T-cell (primary cell): ENCODE data around the gene SMOC1. TPM values are rescaled to one million over a fixed set of nuclear protein-coding genes. Genes with fewer than 3 reads are reported as not detected.

Experiments
- ATAC-seq, 4 experiments: fragments of 200-7000 bp in 3 of 4; fragments of 150-1000 bp in 1 of 4; cut with Tn5 transposase; replicated peaks in 1 of 4; 1 replicate in 3 of 4; 2 replicates in 1 of 4; pipeline ENCODE4 v1.10.0; 2021; ENCODE audit warnings: moderate library complexity in 3 of 4, mild to moderate bottlenecking in 2 of 4, moderate number of reproducible peaks in 1 of 4
- CTCF ChIA-PET, 2 donors: fragments of 300-600 bp; sonication (Branson Sonifier 250); formaldehyde crosslinking; loops; one replicate each; lab custom pipeline; 2022; ENCODE audit warnings: antibody characterized with exemption in 2 of 2; lab: Charles Lee
- POLR2A ChIA-PET, 2 donors: fragments of 300-600 bp; sonication (Branson Sonifier 250); formaldehyde crosslinking; loops; one replicate each; lab custom pipeline; 2022; ENCODE audit warnings: antibody characterized with exemption in 2 of 2; lab: Charles Lee
- DNase-seq, 35 experiments: peaks; one replicate each; pipeline versions ENCODE4 v3.0.0 to v3.0.0-alpha.2; 2013 to 2023
- H3K27ac ChIP-seq: one replicate; pipeline ENCODE4 v1.5.1; 2013; ENCODE audit warnings: low read length
- H3K27me3 ChIP-seq, 2 experiments: replicated peaks in 1 of 2; 1 replicate in 1 of 2; 2 replicates in 1 of 2; pipeline versions ENCODE4 v1.6.1 to v1.7.0; 2013; ENCODE audit warnings: low read length in 1 of 2, mixed read lengths in 1 of 2; ENCODE audit not compliant: control insufficient read depth in 2 of 2, insufficient read depth in 2 of 2; ENCODE audit errors: extremely low read depth in 1 of 2
- H3K36me3 ChIP-seq, 2 donors: 1 replicate in 1 of 2; 2 replicates in 1 of 2; pipeline versions ENCODE4 v1.6.1 to v1.7.0; 2013; ENCODE audit warnings: low read length in 1 of 2; ENCODE audit not compliant: control insufficient read depth in 2 of 2, insufficient read depth in 1 of 2; ENCODE audit errors: extremely low read depth in 1 of 2
- H3K4me1 ChIP-seq, 2 experiments: 1 replicate in 1 of 2; 2 replicates in 1 of 2; pipeline versions ENCODE4 v1.6.1 to v1.7.0; 2013; ENCODE audit warnings: low read length in 2 of 2, mixed read lengths in 1 of 2; ENCODE audit not compliant: insufficient read depth in 2 of 2, control insufficient read depth in 1 of 2; ENCODE audit errors: extremely low read depth in 1 of 2
- H3K4me3 ChIP-seq, 2 donors: 1 replicate in 1 of 2; 2 replicates in 1 of 2; pipeline versions ENCODE4 v1.5.1 to v1.7.0; 2013; ENCODE audit warnings: mild to moderate bottlenecking in 2 of 2, low read length in 1 of 2, moderate library complexity in 1 of 2; ENCODE audit not compliant: control insufficient read depth in 1 of 2; ENCODE audit errors: extremely low read depth in 1 of 2
- H3K9me3 ChIP-seq: 2 replicates; pipeline ENCODE4 v1.7.0; 2013
- H3K27ac Mint-ChIP-seq, 2 donors: one replicate each; pipeline ENCODE4 v1.8.0; 2020 to 2021; ENCODE audit warnings: mild to moderate bottlenecking in 2 of 2, mixed read lengths in 2 of 2
- H3K27me3 Mint-ChIP-seq, 2 donors: one replicate each; pipeline ENCODE4 v1.8.0; 2021 to 2022; ENCODE audit warnings: mixed read lengths in 2 of 2
- H3K36me3 Mint-ChIP-seq: one replicate; pipeline ENCODE4 v1.8.0; 2021; ENCODE audit warnings: mixed read lengths
- H3K4me1 Mint-ChIP-seq, 3 donors: one replicate each; pipeline ENCODE4 v1.8.0; 2020 to 2022; ENCODE audit warnings: mixed read lengths in 3 of 3, mild to moderate bottlenecking in 1 of 3
- H3K4me3 Mint-ChIP-seq, 3 donors: one replicate each; pipeline ENCODE4 v1.8.0; 2020 to 2022; ENCODE audit warnings: mild to moderate bottlenecking in 3 of 3, mixed read lengths in 3 of 3, moderate library complexity in 3 of 3
- H3K9me3 Mint-ChIP-seq, 3 donors: one replicate each; pipeline ENCODE4 v1.8.0; 2020 to 2022; ENCODE audit warnings: mixed read lengths in 3 of 3
- WGBS: methylation state at CpG from one replicate; pipeline ENCODE4 v1.1.5; 2013; ENCODE audit warnings: missing lambda C conversion rate; ENCODE audit not compliant: insufficient coverage; 5-methylcytosine and 5-hydroxymethylcytosine counted together
- total RNA-seq, 35 experiments: library from RNA in 6 of 35; stranded (reverse) in 6 of 35; fragments of 120-200 nt in 1 of 35; gene quantifications; one replicate each; pipeline versions ENCODE4 v1.2.1 to v1.2.4 and lab custom pipeline; 2013 to 2026

Gene SMOC1
- total RNA-seq, 5 donors from 2014 or later (not counting 1 experiment from before 2014, with no cell fraction given), result not detected

DNA sequence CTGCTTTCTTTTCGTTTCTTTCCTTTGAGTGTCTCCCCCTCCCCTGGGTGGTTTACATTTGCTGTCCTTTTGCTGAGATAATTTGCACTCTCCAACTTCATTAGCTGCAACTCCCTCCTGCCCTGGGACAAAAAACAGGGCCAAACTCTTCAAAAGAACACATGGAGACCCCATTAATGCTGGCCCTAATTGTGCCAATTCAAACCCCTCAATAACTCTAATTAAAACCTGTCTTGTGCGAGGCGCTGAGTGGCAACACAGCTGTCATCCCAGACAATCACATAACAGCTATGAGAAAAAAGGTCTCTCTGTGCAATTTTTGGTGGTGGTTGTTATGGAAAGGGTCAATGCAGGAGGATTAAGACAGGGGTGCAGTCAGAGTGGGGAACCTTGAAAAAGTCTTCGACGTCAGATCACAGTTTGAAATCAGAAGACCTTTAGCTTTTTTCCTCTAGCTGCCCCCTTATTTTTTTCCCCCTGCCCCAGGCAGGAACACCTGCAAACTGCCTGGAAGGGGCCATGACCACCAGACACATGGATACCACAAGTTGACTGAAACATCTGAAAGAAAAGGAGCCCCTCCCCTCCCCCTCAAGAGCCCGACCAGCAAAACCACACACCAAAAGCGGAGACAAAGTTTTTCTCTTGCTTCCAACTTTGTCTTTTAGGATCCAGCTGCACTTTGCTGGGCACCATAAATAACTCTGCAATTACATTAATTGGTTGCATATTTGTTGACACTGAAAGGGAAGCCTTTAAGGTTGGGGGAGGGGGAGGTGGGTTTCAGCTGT lies 26.5 kb upstream of the SMOC1 start:
- ATAC-seq (no peak), DNase-seq (no peak)
- CTCF ChIA-PET, result no interaction called here
- peaks cover 0 to 22% of the 10 kb centered on the region in 2 experiments for H3K27me3 ChIP-seq
- H3K27ac ChIP-seq, result no peak overlapping the region
- POLR2A ChIA-PET, result no interaction called here
- no peaks in the 10 kb centered on the region for H3K4me1 Mint-ChIP-seq
- peaks cover 15 to 17% of the 10 kb centered on the region in 2 donors for H3K27me3 Mint-ChIP-seq
- H3K9me3 Mint-ChIP-seq, result no peaks in the 10 kb centered on the region
- no peak overlapping the region for H3K27ac Mint-ChIP-seq
- no peak overlapping the region for H3K4me3 Mint-ChIP-seq
- H3K9me3 ChIP-seq, result no peaks in the 10 kb centered on the region
- H3K36me3 Mint-ChIP-seq, result no peaks in the 10 kb centered on the region
- no peak overlapping the region for H3K4me3 ChIP-seq
- no peaks in the 10 kb centered on the region for H3K36me3 ChIP-seq
- no CpG with 5 or more reads among the region's 7 CpGs for WGBS
- no peaks in the 10 kb centered on the region for H3K4me1 ChIP-seq

DNA sequence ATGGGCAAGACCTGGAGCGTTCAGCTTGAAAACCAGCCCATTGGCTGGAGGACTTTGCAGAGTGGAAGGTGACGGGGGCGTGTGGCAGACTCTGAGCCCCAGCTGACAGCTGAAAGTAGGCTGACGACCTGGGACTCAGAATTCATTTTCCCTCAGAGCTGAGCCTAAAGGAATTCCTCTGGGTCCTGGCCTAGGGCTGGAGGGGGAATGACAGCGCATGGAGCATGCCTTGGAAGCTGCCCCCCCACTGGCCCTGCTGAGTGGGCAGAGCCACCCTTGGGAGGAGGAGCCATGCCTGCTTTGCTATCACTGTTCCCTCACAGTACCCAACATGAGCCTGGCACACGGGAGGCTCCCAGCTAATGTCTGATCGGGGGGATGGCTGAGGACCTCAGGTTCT lies 25.4 kb upstream of the SMOC1 start:
- Histone ChIP-seq H3K27ac (no peak overlapping the region), H3K4me3 (no peak overlapping the region), H3K9me3 (no peaks in the 10 kb centered on the region), H3K36me3 (no peaks in the 10 kb centered on the region), H3K27me3 (peaks cover 0 to 16% of the 10 kb centered on the region in 2 experiments), H3K4me1 (no peaks in the 10 kb centered on the region)
- Mint-ChIP-seq H3K36me3 (no peaks in the 10 kb centered on the region), H3K4me3 (no peak overlapping the region), H3K27ac (no peak overlapping the region), H3K27me3 (peaks cover 16 to 17% of the 10 kb centered on the region in 2 donors), H3K9me3 (no peaks in the 10 kb centered on the region), H3K4me1 (no peaks in the 10 kb centered on the region)
- no peak for ATAC-seq
- CTCF ChIA-PET, result no interaction called here
- POLR2A ChIA-PET, result no interaction called here
- no peak for DNase-seq
- WGBS, result 73% methylated on average over 4 of the region's 7 CpGs

DNA sequence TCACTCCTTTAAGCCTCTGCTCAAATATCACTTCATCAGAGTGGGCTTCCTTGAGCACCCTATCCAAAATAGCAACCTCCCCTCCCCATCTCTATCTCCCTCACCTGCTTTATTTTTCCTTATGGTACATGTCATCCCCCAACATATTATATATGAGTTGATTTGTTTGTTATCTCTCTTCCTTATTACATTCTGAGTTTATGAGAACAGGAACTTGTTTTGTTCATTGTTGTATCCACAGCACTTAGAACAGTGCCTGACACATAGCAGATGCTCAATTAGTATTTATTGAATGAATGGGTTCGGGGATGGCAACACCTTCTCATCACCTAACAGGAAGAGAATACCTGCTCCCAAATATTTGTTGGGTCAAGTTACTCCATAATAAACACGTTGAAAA lies 24.6 kb upstream of the SMOC1 start:
- no peak overlapping the region for H3K4me3 Mint-ChIP-seq
- no peaks in the 10 kb centered on the region for H3K9me3 Mint-ChIP-seq
- H3K36me3 Mint-ChIP-seq, result no peaks in the 10 kb centered on the region
- Histone ChIP-seq H3K36me3 (no peaks in the 10 kb centered on the region), H3K4me1 (no peaks in the 10 kb centered on the region), H3K27me3 (peaks cover 0 to 12% of the 10 kb centered on the region in 2 experiments), H3K4me3 (no peak overlapping the region), H3K27ac (no peak overlapping the region), H3K9me3 (no peaks in the 10 kb centered on the region)
- no peaks in the 10 kb centered on the region for H3K4me1 Mint-ChIP-seq
- ATAC-seq (no peak), DNase-seq (no peak)
- POLR2A ChIA-PET, result no interaction called here
- CTCF ChIA-PET, result no interaction called here
- no peak overlapping the region for H3K27ac Mint-ChIP-seq
- no CpG with 5 or more reads among the region's 2 CpGs for WGBS
- H3K27me3 Mint-ChIP-seq, result peaks cover 15 to 17% of the 10 kb centered on the region in 2 donors

DNA sequence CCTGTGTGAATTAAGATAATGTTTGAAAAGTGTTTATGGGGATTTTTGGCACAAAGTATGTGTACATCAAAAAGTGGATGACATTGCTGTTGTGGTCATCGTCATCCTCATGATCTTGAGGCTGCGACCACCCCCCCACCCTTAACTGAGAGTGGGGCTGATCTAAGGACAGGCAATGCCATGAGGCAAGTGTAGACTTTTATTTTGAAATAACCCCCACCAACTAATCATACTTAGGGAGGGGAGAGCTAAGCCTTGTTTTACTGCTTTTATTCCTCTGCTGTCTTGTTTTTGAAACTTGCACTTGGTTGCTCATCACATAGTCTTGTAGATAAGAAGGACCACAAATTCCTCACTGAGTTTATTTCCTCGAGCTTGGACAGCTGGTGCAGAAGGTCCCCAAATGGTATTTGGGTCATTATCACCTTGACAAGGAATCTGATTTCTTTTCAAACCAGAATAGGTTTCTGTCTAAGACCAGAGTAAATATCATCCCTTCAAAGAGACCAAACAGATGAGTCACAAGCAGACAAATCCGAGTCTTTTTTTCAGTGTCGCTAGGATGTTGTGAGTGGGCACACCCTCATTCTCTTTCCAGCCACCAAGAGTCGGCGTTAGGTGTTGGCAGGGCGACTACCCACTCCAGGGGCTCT lies 23.9 kb upstream of the SMOC1 start:
- Mint-ChIP-seq H3K4me3 (no peak overlapping the region), H3K4me1 (no peaks in the 10 kb centered on the region), H3K27ac (no peak overlapping the region), H3K27me3 (peaks cover 13 to 15% of the 10 kb centered on the region in 2 donors), H3K36me3 (no peaks in the 10 kb centered on the region), H3K9me3 (no peaks in the 10 kb centered on the region)
- Histone ChIP-seq H3K4me3 (no peak overlapping the region), H3K27ac (no peak overlapping the region), H3K9me3 (no peaks in the 10 kb centered on the region), H3K27me3 (peaks cover 0 to 5% of the 10 kb centered on the region in 2 experiments), H3K36me3 (no peaks in the 10 kb centered on the region), H3K4me1 (no peaks in the 10 kb centered on the region)
- ChIA-PET POLR2A (no interaction called here), CTCF (no interaction called here)
- ATAC-seq, result no peak
- no CpG with 5 or more reads among the region's 8 CpGs for WGBS
- no peak for DNase-seq

DNA sequence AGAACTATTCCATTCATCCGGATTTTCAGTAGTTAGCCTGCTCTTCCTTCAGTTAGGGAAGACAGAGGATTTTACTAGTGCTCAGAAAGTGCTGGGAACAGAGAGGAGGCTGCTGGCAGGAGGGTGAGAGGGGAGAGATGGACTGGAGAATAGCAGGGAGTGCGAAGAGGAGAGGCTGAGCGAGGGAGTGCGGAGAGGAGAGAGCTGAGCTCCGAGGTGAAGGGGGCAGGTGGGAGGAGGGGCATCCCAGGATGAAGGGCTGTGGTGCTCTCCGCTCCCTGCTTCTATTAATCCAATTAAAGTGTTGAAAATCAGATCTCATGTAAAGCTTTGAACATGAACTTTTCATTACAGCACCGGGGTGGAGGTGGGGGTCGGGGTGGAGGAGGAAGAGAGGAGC lies 20.4 kb upstream of the SMOC1 start:
- POLR2A ChIA-PET, result no interaction called here
- no peak overlapping the region for H3K4me3 ChIP-seq

DNA sequence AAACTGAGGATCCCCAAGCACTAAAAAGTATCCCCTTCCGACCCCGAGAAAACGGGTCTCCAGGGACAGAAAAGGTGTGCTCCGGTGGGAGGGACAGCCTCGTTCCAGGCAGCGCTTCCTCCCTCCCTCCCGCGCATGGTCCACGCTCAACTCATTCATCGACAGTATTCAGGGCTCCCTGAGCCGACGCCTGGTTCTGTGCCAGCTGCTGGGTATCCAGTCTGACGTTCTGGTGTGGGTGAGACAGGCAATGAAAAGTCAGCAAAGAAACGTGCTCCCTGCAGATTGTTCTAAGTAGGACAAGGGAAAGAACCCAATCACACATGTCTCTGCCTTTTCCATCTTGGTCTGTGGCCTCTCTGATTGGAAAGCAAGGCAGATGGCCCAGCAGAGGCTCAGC lies 19.6 kb upstream of the SMOC1 start:
- H3K4me3 Mint-ChIP-seq, result no peak overlapping the region
- 83% methylated on average over 14 of the region's 14 CpGs for WGBS
- DNase-seq (no peak), ATAC-seq (no peak)
- peaks cover 4 to 5% (median 5%) of the 10 kb centered on the region in 3 donors for H3K9me3 Mint-ChIP-seq
- Histone ChIP-seq H3K27ac (no peak overlapping the region), H3K9me3 (no peaks in the 10 kb centered on the region), H3K27me3 (peaks cover 0 to 5% of the 10 kb centered on the region in 2 experiments), H3K4me3 (no peak overlapping the region), H3K4me1 (no peaks in the 10 kb centered on the region), H3K36me3 (no peaks in the 10 kb centered on the region)
- H3K27ac Mint-ChIP-seq, result no peak overlapping the region
- ChIA-PET CTCF (no interaction called here), POLR2A (no interaction called here)
- H3K4me1 Mint-ChIP-seq, result no peaks in the 10 kb centered on the region
- no peaks in the 10 kb centered on the region for H3K36me3 Mint-ChIP-seq
- H3K27me3 Mint-ChIP-seq, result peaks cover 20% of the 10 kb centered on the region in 2 donors

More for the DNA sequence above, 20.4 kb upstream of the SMOC1 start:
- WGBS, result 73% methylated on average over 3 of the region's 8 CpGs
- Mint-ChIP-seq H3K9me3 (no peaks in the 10 kb centered on the region), H3K27me3 (peaks cover 13 to 18% of the 10 kb centered on the region in 2 donors), H3K27ac (no peak overlapping the region), H3K4me1 (no peaks in the 10 kb centered on the region), H3K36me3 (no peaks in the 10 kb centered on the region), H3K4me3 (no peak overlapping the region)
- CTCF ChIA-PET, result no interaction called here
- Histone ChIP-seq H3K9me3 (no peaks in the 10 kb centered on the region), H3K36me3 (no peaks in the 10 kb centered on the region), H3K27ac (no peak overlapping the region), H3K27me3 (peaks cover 0 to 7% of the 10 kb centered on the region in 2 experiments), H3K4me1 (no peaks in the 10 kb centered on the region)
- ATAC-seq (no peak), DNase-seq (no peak)
